Suprapubic skin (tissue), 4 donors: ENCODE data around the gene BLOC1S1. TPM values are rescaled to one million over a fixed set of nuclear protein-coding genes. Genes with fewer than 3 reads are reported as not detected.
"Not testable (repeated sequence)": the region's sequence is repeated elsewhere in the genome, so short reads cannot be mapped to it uniquely, and the experiment has no call there.

Source experiments
- DNase-seq, 2 donors: peaks; one replicate each; pipeline ENCODE4 v3.0.0-alpha.2; 2019; ENCODE audit warnings: low spot score in 2 of 2
- H3K27ac ChIP-seq: fragments of 200-600 bp; sonication (generic); one replicate; pipeline ENCODE4 v1.5.1; 2019
- H3K27me3 ChIP-seq: fragments of 200-600 bp; sonication (generic); one replicate; pipeline ENCODE4 v1.5.1; 2019
- H3K36me3 ChIP-seq: fragments of 200-600 bp; sonication (generic); one replicate; pipeline ENCODE4 v1.5.1; 2019
- H3K4me1 ChIP-seq: fragments of 200-600 bp; sonication (generic); one replicate; pipeline ENCODE4 v1.5.1; 2019
- H3K4me3 ChIP-seq: fragments of 200-600 bp; sonication (generic); one replicate; pipeline ENCODE4 v1.5.1; 2019; ENCODE audit warnings: mild to moderate bottlenecking
- H3K9me3 ChIP-seq: fragments of 200-600 bp; sonication (generic); one replicate; pipeline ENCODE4 v1.5.1; 2019
- CTCF ChIP-seq, 2 donors: fragments of 200-600 bp in 1 of 2; fragments of 450-650 bp in 1 of 2; sonication (generic) in 1 of 2; IDR thresholded peaks; one replicate each; pipeline ENCODE4 v1.5.1; 2016 to 2019; ENCODE audit warnings: antibody characterized with exemption in 2 of 2, mild to moderate bottlenecking in 1 of 2, moderate library complexity in 1 of 2
- EP300 ChIP-seq: sonication (generic); formaldehyde crosslinking; IDR thresholded peaks from one replicate; pipeline ENCODE4 v1.6.1; 2017; ENCODE audit warnings: antibody characterized with exemption
- POLR2A ChIP-seq, 2 donors: fragments of 450-650 bp; IDR thresholded peaks; one replicate each; pipeline ENCODE4 v1.6.1; 2017; ENCODE audit warnings: antibody characterized with exemption in 2 of 2, mild to moderate bottlenecking in 2 of 2, moderate library complexity in 2 of 2
- POLR2AphosphoS5 ChIP-seq, 3 donors: sonication (generic); formaldehyde crosslinking; IDR thresholded peaks; one replicate each; pipeline ENCODE4 v1.6.1; 2017; ENCODE audit warnings: antibody characterized with exemption in 3 of 3
- WGBS: methylation state at CpG from one replicate; pipeline ENCODE4 v1.1.5; 2018; 5-methylcytosine and 5-hydroxymethylcytosine counted together
- total RNA-seq, 4 donors: library from RNA; depleted of rRNA; stranded (reverse); fragments of >200 nt; gene quantifications; one replicate each; pipeline ENCODE4 v1.1.0, GENCODE V29; 2016

Gene BLOC1S1
- total RNA-seq, 4 donors from 2014 or later, result 92.7 to 166 (median 139) TPM

DNA sequence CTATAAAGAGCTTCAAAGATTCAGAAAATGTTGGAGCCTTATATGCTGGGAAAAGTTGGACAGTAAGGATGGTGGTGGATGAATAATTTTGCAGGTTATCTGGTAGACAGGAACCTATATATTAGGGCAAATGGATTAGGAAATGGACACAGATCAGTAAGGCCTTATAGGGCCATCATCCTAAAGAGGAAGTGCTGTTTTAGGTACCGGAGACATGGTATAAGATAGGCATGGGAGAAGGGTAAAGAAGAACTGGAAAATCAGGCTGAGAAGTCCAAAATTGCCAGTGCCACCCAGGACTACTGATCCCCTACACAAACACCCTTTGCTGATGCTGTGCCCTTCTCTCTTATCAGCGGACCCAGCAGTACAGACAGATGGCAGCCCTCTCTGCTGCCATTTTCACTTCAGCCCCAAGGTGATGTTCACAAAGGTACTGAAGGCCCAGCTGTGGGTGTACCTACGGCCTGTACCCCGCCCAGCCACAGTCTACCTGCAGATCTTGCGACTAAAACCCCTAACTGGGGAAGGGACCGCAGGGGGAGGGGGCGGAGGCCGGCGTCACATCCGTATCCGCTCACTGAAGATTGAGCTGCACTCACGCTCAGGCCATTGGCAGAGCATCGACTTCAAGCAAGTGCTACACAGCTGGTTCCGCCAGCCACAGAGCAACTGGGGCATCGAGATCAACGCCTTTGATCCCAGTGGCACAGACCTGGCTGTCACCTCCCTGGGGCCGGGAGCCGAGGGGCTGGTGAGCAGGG is 32.6 kb downstream of the BLOC1S1 start:
- Histone ChIP-seq H3K4me1 (peaks cover 24% of the 10 kb centered on the region), H3K9me3 (no peaks in the 10 kb centered on the region), H3K4me3 (no peak overlapping the region), H3K27ac (no peak overlapping the region), H3K36me3 (peaks cover 36% of the 10 kb centered on the region), H3K27me3 (no peaks in the 10 kb centered on the region)
- no peak for TF ChIP-seq CTCF (IDR thresholded peaks at IDR 0.05)
- TF ChIP-seq POLR2A (IDR thresholded peaks at IDR 0.05), result no peak
- no peak for TF ChIP-seq EP300
- no peak for TF ChIP-seq POLR2AphosphoS5 (IDR thresholded peaks at IDR 0.05)
- no peak for DNase-seq
- 94% methylated on average over 15 of the region's 18 CpGs for WGBS

DNA sequence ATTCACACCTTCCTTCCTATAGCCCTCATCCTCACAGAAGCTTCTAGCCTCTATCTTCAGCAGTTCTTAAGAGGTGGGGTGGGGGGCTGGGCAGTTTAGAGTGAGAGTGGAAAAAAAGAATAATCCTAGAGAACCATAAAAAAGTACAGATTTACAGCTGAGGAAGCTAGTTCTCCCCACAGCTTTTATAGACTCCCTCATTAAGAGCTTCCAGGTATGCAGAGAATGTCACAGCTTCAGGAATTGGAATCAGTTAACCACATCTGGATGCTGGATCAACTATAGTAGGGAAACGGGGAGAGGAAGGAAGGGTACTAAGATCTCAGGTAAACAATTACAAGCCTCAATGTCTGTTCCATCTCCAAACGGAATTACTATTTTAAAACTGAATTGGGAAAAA is 39.4 kb downstream of the BLOC1S1 start:
- Histone ChIP-seq H3K9me3 (no peaks in the 10 kb centered on the region), H3K36me3 (peaks cover 95% of the 10 kb centered on the region), H3K4me1 (no peaks in the 10 kb centered on the region), H3K27ac (no peak overlapping the region), H3K27me3 (no peaks in the 10 kb centered on the region), H3K4me3 (no peak overlapping the region)
- WGBS, result 76% methylated on average over 2 of the region's 2 CpGs
- DNase-seq, result no peak
- TF ChIP-seq POLR2AphosphoS5 (IDR thresholded peaks at IDR 0.05) (no peak), CTCF (IDR thresholded peaks at IDR 0.05) (no peak), POLR2A (IDR thresholded peaks at IDR 0.05) (no peak), EP300 (no peak)

GRCh38 chr12:55757701-55758100 is 41.9 kb downstream of the BLOC1S1 start:
- WGBS, result 73% methylated on average over 2 of the region's 2 CpGs
- H3K27me3 ChIP-seq, result no peaks in the 10 kb centered on the region
- H3K9me3 ChIP-seq, result no peaks in the 10 kb centered on the region
- TF ChIP-seq POLR2AphosphoS5 (IDR thresholded peaks at IDR 0.05) (no peak), CTCF (IDR thresholded peaks at IDR 0.05) (no peak)
- DNase-seq, result no peak
- H3K27ac ChIP-seq, result no peak overlapping the region
- no peaks in the 10 kb centered on the region for H3K4me1 ChIP-seq
- H3K36me3 ChIP-seq, result peaks cover 85% of the 10 kb centered on the region
- no peak overlapping the region for H3K4me3 ChIP-seq

DNA sequence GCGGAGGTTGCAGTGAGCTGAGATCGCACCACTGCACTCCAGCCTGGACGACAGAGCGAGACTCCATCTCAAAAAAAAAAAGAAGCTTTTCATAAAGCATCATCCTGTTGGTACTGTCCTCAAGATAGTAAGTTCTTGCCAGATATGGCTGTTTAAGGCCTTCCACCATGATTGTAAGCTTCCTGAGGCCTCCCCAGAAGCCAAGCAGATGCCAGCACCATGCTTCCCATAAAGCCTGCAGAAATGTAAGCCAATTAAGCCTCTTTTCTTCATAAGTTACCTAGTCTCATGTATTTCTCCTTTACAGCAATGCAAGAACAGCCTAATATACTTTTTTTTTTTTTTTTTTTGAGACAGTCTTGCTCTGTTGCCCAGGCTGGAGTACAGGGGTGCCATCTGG is 42.7 kb downstream of the BLOC1S1 start:
- not testable (repeated sequence) for H3K27ac ChIP-seq, DNase-seq, H3K4me1 ChIP-seq, H3K9me3 ChIP-seq, H3K27me3 ChIP-seq, H3K4me3 ChIP-seq
- WGBS, result 95% methylated on average over 4 of the region's 4 CpGs
- peaks cover 83% of the 10 kb centered on the region for H3K36me3 ChIP-seq

- Histone ChIP-seq H3K4me3 (no peak overlapping the region), H3K9me3 (no peaks in the 10 kb centered on the region), H3K27ac (no peak overlapping the region)
Measured at GRCh38 chr12:55760663-55761062, 44.8 kb downstream of the BLOC1S1 start.

More at GRCh38 chr12:55760663-55761062, 44.8 kb downstream of the BLOC1S1 start:
- no peak for TF ChIP-seq POLR2A (IDR thresholded peaks at IDR 0.05)
- no peak for TF ChIP-seq CTCF (IDR thresholded peaks at IDR 0.05)
- no peak for TF ChIP-seq POLR2AphosphoS5 (IDR thresholded peaks at IDR 0.05)
- no peak for TF ChIP-seq EP300
- H3K36me3 ChIP-seq, result peaks cover 67% of the 10 kb centered on the region
- DNase-seq, result no peak
- no peaks in the 10 kb centered on the region for H3K4me1 ChIP-seq
- H3K27me3 ChIP-seq, result no peaks in the 10 kb centered on the region
- 93% methylated on average over 6 of the region's 6 CpGs for WGBS
